ENCODE measurements around the gene HCK.
"Not testable (repeated sequence)": the region's sequence is repeated elsewhere in the genome, so short reads cannot be mapped to it uniquely, and the experiment has no call there.

HCK gene

DNA sequence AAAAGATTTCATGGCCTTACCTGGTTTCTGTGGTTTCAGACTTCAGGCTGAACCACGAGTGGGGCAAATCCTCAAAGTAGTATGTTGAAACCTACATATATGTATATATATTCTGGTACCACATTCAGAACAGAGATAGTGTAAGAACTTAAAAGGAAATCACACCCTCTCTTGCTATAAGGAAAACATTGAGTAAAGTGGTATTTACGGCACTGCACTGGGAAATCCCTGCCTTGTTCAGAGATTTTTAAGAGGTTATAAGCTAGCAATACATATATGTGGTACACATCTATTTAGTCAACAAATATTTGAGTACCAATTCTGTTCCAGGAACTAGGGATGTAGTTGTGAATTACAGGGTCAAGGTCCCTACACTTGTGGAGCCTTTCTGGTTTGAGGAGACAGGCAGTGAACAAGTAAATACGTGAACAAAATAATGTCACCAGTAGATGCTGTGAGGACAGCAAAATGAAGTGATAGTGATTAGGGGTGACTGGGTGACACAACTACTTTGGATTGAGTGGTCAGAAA is 59.2 kb downstream of the HCK start:
- Histone ChIP-seq H3K36me3 (ENCODE audit: insufficient read depth, low read length) (no peaks in the 10 kb centered on the region), H3K27me3 (ENCODE audit: control insufficient read depth in 1 of 2, insufficient read depth in 2 of 2, low read length in 2 of 2) (no peaks in the 10 kb centered on the region), H3K4me1 (ENCODE audit: insufficient read depth, low read length) (peaks cover 18% of the 10 kb centered on the region), H3K27ac (ENCODE audit: low read depth, low read length) (no peak overlapping the region), H3K4me3 (ENCODE audit: low read depth in 1 of 2, low read length in 2 of 2) (no peak overlapping the region), H3K9me3 (ENCODE audit: low read length) (no peaks in the 10 kb centered on the region), H3K9ac (ENCODE audit: low read length) (no peak overlapping the region)

- no peaks in the 10 kb centered on the region for H3K9me3 ChIP-seq (ENCODE audit: low read length)
- no peaks in the 10 kb centered on the region for H3K27me3 ChIP-seq (ENCODE audit: control insufficient read depth in 1 of 2, insufficient read depth in 2 of 2, low read length in 2 of 2)
- H3K4me3 ChIP-seq (ENCODE audit: low read depth in 1 of 2, low read length in 2 of 2) = no peak overlapping the region
- no peak overlapping the region for H3K9ac ChIP-seq (ENCODE audit: low read length)
- no peak overlapping the region for H3K27ac ChIP-seq (ENCODE audit: low read depth, low read length)
- H3K4me1 ChIP-seq (ENCODE audit: insufficient read depth, low read length) = peaks cover 18% of the 10 kb centered on the region
- H3K36me3 ChIP-seq (ENCODE audit: insufficient read depth, low read length) = no peaks in the 10 kb centered on the region
Measured at GRCh38 chr20:32111753-32112152, 59.7 kb downstream of the HCK start.

DNA sequence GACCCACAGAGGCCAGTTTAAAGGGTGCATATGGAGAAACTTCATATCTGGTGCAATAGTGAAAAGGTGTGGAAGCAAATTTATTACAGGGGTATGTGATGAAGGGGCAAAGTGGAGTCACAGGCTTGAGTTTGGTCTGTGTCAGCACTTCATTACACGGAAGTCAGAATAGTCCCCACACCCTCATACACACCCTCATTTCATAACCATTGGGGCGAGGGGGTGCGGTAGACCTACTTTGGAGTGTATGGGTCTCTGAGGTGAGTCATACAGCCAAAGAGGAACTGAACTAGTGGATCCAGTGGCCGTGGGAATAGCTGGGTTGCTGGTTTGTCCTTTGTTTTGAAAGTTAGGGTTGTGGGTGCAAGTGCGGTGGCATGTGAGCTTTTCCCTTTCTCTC is 60.8 kb downstream of the HCK start:
- Histone ChIP-seq H3K27ac (ENCODE audit: low read depth, low read length) (no peak overlapping the region), H3K9me3 (ENCODE audit: low read length) (no peaks in the 10 kb centered on the region), H3K9ac (ENCODE audit: low read length) (no peak overlapping the region), H3K4me1 (ENCODE audit: insufficient read depth, low read length) (peaks cover 22% of the 10 kb centered on the region), H3K4me3 (ENCODE audit: low read depth in 1 of 2, low read length in 2 of 2) (no peak overlapping the region), H3K36me3 (ENCODE audit: insufficient read depth, low read length) (no peaks in the 10 kb centered on the region), H3K27me3 (ENCODE audit: control insufficient read depth in 1 of 2, insufficient read depth in 2 of 2, low read length in 2 of 2) (no peaks in the 10 kb centered on the region)

DNA sequence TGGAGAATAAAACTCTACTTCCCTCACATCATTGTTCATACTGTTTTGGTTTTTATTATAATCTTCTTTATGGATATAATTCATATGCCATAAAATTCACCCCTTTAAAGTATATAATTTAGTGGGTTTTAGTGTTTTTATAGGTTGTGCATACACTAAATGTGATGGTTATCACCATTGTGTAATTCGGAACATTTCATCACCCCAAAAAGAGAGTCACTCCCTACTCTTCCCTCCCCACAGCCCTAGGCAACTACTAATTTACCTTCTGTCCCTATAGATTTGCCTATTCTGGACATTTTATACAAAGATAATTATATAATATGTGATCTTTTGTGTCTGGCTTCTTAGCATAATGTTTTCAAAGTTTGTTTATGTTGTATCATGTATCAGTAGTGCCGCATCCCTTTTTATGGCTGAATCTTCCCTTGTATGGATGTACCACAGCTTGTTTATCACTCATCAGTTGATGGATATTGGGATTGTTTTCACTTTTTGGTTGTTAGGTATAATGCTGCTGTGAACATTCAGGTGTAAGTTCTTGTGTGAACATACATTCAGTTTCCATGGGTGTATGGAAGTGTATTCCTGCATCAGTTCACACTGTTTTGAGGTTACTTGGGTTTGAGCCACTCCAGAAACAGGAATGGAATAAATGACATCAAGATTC is 61.7 kb downstream of the HCK start:
- peaks cover 22% of the 10 kb centered on the region for H3K4me1 ChIP-seq (ENCODE audit: insufficient read depth, low read length)
- H3K9me3 ChIP-seq (ENCODE audit: low read length) = no peaks in the 10 kb centered on the region

GRCh38 chr20:32114305-32114960 is 62.4 kb downstream of the HCK start:
- no peaks in the 10 kb centered on the region for H3K9me3 ChIP-seq (ENCODE audit: low read length)
- no peak overlapping the region for H3K4me3 ChIP-seq (ENCODE audit: low read depth in 1 of 2, low read length in 2 of 2)
- no peak overlapping the region for H3K9ac ChIP-seq (ENCODE audit: low read length)
- H3K27ac ChIP-seq (ENCODE audit: low read depth, low read length) = no peak overlapping the region
- no peaks in the 10 kb centered on the region for H3K27me3 ChIP-seq (ENCODE audit: control insufficient read depth in 1 of 2, insufficient read depth in 2 of 2, low read length in 2 of 2)
- H3K4me1 ChIP-seq (ENCODE audit: insufficient read depth, low read length) = peaks cover 22% of the 10 kb centered on the region
- no peaks in the 10 kb centered on the region for H3K36me3 ChIP-seq (ENCODE audit: insufficient read depth, low read length)

More for the DNA sequence above, 61.7 kb downstream of the HCK start:
- no peak overlapping the region for H3K4me3 ChIP-seq (ENCODE audit: low read depth in 1 of 2, low read length in 2 of 2)
- H3K27ac ChIP-seq (ENCODE audit: low read depth, low read length) = no peak overlapping the region
- no peaks in the 10 kb centered on the region for H3K27me3 ChIP-seq (ENCODE audit: control insufficient read depth in 1 of 2, insufficient read depth in 2 of 2, low read length in 2 of 2)
- no peak overlapping the region for H3K9ac ChIP-seq (ENCODE audit: low read length)
- H3K36me3 ChIP-seq (ENCODE audit: insufficient read depth, low read length) = no peaks in the 10 kb centered on the region

GRCh38 chr20:32115211-32115767 is 63.2 kb downstream of the HCK start:
- H3K27me3 ChIP-seq (ENCODE audit: control insufficient read depth in 1 of 2, insufficient read depth in 2 of 2, low read length in 2 of 2) = no peaks in the 10 kb centered on the region
- no peaks in the 10 kb centered on the region for H3K36me3 ChIP-seq (ENCODE audit: insufficient read depth, low read length)
- no peak overlapping the region for H3K9ac ChIP-seq (ENCODE audit: low read length)
- H3K4me3 ChIP-seq (ENCODE audit: low read depth in 1 of 2, low read length in 2 of 2) = no peak overlapping the region
- H3K27ac ChIP-seq (ENCODE audit: low read depth, low read length) = no peak overlapping the region
- no peaks in the 10 kb centered on the region for H3K9me3 ChIP-seq (ENCODE audit: low read length)
- H3K4me1 ChIP-seq (ENCODE audit: insufficient read depth, low read length) = peaks cover 20% of the 10 kb centered on the region

DNA sequence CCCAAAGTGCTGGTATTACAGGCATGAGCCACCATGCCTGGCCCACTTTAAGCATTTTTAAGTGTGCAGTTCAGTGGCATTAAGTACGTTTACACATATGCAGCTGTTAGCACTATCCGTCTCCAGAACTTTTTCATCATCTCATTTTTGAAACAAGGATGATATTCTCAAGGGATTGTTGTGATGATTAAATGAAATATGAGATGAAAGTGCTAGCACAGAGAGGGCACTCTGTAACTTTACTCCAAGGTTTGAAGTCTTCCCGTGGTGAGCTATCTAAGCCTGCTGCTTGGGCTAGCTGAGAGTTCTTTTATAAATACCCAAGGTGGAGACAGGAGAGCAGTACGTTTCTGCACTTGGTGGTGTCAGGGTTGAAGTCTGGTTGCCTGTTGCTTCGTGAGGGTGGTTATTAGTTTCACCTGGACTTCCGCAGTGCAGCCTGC is 64.1 kb downstream of the HCK start:
- H3K27me3 ChIP-seq (ENCODE audit: control insufficient read depth in 1 of 2, insufficient read depth in 2 of 2, low read length in 2 of 2) = no peaks in the 10 kb centered on the region
- no peak overlapping the region for H3K9ac ChIP-seq (ENCODE audit: low read length)
- no peak overlapping the region for H3K27ac ChIP-seq (ENCODE audit: low read depth, low read length)
- no peaks in the 10 kb centered on the region for H3K9me3 ChIP-seq (ENCODE audit: low read length)
- H3K4me3 ChIP-seq (ENCODE audit: low read depth in 1 of 2, low read length in 2 of 2) = no peak overlapping the region
- peaks cover 12% of the 10 kb centered on the region for H3K4me1 ChIP-seq (ENCODE audit: insufficient read depth, low read length)
- H3K36me3 ChIP-seq (ENCODE audit: insufficient read depth, low read length) = no peaks in the 10 kb centered on the region

DNA sequence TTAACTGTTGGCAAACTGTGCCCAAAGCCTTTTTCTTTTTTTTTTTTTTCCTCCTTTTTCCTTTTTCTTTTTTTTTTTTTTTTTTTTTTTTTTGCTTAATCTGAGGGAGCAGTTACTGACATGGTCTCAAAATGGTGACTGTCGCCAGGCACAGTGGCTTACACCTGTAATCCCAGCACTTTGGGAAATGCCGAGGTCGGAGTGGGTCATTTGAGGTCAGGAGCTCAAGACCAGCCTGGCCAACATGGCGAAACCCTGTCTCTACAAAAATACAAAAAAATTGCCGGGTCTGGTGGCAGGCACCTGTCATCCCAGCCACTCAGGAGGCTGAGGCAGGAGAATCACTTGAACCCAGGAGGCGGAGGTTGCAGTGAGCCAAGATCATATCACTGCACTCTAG is 64.8 kb downstream of the HCK start:
- not testable (repeated sequence) for H3K27ac ChIP-seq (ENCODE audit: low read depth, low read length); H3K4me3 ChIP-seq (ENCODE audit: low read depth in 1 of 2, low read length in 2 of 2); H3K36me3 ChIP-seq (ENCODE audit: insufficient read depth, low read length); H3K4me1 ChIP-seq (ENCODE audit: insufficient read depth, low read length); H3K9me3 ChIP-seq (ENCODE audit: low read length); H3K9ac ChIP-seq (ENCODE audit: low read length); H3K27me3 ChIP-seq (ENCODE audit: control insufficient read depth in 1 of 2, insufficient read depth in 2 of 2, low read length in 2 of 2)

DNA sequence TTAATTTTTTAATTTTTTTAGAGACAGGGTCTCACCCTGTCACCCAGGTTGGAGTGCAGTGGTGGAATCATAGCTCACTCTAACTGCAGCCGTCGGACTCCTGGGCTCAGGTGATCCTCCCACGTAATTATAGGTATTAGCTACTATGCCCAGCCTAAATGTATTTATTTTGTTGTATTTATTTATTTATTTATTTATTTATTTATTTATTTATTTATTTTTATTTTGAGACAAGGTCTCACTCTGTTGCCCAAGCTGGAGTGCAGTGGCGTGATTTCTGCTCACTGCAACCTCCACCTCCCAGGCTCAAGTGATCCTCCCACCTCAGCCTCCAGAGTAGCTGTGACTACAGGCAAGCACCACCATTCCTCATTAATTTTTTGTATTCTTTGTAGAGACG is 66.4 kb downstream of the HCK start:
- H3K27me3 ChIP-seq (ENCODE audit: control insufficient read depth in 1 of 2, insufficient read depth in 2 of 2, low read length in 2 of 2); H3K9me3 ChIP-seq (ENCODE audit: low read length); H3K4me1 ChIP-seq (ENCODE audit: insufficient read depth, low read length); H3K27ac ChIP-seq (ENCODE audit: low read depth, low read length); H3K36me3 ChIP-seq (ENCODE audit: insufficient read depth, low read length); H3K9ac ChIP-seq (ENCODE audit: low read length); H3K4me3 ChIP-seq (ENCODE audit: low read depth in 1 of 2, low read length in 2 of 2): not testable (repeated sequence)

DNA sequence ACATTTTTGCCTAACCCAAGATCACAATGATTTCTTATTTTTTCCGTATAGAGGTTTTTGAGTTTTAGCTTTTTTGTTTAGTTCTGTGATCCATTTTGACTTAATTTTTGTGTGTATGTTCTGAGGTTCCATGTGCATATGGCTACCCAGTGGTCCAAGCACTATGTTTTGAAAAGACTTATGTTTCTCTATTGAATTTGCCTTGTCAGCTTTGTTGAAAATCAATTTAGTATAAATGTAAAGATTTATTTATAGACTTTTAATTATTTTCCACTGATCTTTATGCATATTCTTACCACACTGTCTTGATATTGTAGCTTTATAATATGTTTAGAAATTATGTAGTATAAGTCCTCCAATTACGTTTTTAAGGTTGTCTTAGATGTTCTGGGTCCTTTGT is 67.7 kb downstream of the HCK start:
- peaks cover 4% of the 10 kb centered on the region for H3K4me1 ChIP-seq (ENCODE audit: insufficient read depth, low read length)
- H3K9me3 ChIP-seq (ENCODE audit: low read length) = no peaks in the 10 kb centered on the region
- no peak overlapping the region for H3K27ac ChIP-seq (ENCODE audit: low read depth, low read length)
- H3K36me3 ChIP-seq (ENCODE audit: insufficient read depth, low read length) = no peaks in the 10 kb centered on the region
- H3K4me3 ChIP-seq (ENCODE audit: low read depth in 1 of 2, low read length in 2 of 2) = no peak overlapping the region
- no peak overlapping the region for H3K9ac ChIP-seq (ENCODE audit: low read length)
- H3K27me3 ChIP-seq (ENCODE audit: control insufficient read depth in 1 of 2, insufficient read depth in 2 of 2, low read length in 2 of 2) = no peaks in the 10 kb centered on the region

DNA sequence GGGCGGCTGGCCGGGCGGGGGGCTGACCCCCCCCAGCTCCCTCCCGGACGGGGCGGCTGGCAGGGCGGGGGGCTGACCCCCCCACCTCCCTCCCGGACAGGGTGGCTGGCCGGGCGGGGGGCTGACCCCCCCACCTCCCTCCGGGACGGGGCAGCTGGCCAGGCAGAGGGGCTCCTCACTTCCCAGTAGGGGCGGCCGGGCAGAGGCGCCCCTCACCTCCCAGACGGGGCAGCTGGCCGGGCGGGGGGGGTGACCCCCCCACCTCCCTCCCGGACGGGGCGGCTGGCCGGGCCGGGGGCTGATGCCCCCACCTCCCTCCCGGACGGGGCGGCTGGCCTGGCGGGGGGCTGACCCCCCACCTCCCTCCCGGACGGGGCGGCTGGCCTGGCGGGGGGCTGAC is 69.9 kb downstream of the HCK start:
- not testable (repeated sequence) for H3K9me3 ChIP-seq (ENCODE audit: low read length); H3K27me3 ChIP-seq (ENCODE audit: control insufficient read depth in 1 of 2, insufficient read depth in 2 of 2, low read length in 2 of 2); H3K36me3 ChIP-seq (ENCODE audit: insufficient read depth, low read length); H3K9ac ChIP-seq (ENCODE audit: low read length); H3K27ac ChIP-seq (ENCODE audit: low read depth, low read length); H3K4me3 ChIP-seq (ENCODE audit: low read depth in 1 of 2, low read length in 2 of 2)
- H3K4me1 ChIP-seq (ENCODE audit: insufficient read depth, low read length) = peaks cover 12% of the 10 kb centered on the region
